Body of pancreas (tissue), 4 donors: ENCODE results near the gene CTBP1.

ENCODE experiments used
- POLR2A ChIP-seq, 3 donors: fragments of 450-650 bp; IDR thresholded peaks; one replicate each; pipeline ENCODE4 v1.6.1; 2016; ENCODE audit warnings: antibody characterized with exemption in 3 of 3, mild to moderate bottlenecking in 2 of 3
- TF ChIP-seq, protein P1 (sequence below), 7 experiments: fragments of 450-650 bp in 4 of 7; fragments of 200-600 bp in 3 of 7; sonication (generic) in 3 of 7; IDR thresholded peaks; one replicate each; pipeline ENCODE4 v1.5.1; 2016 to 2019; ENCODE audit warnings: antibody characterized with exemption in 7 of 7

DNA sequence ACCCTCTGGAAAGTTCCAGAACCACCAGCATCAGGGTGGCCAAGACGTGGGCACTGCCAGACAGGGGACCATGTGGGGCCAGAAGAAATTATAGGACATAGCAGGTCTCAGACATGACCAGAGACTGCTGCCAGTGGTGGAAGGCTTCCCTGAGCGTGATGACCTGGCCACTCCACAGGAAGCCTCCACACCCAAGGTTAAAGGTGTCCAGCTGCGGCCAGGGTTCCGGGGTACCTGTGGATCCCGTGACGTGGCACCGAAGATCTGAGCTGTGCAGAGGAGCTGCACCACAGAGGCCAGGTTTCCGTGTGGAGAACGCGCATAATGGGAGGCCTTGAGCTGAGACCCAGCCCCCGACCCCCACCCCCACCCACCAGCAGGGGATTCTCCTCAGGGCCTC, 16.4 kb upstream of the CTBP1 start:
- TF ChIP-seq, protein P1, sequence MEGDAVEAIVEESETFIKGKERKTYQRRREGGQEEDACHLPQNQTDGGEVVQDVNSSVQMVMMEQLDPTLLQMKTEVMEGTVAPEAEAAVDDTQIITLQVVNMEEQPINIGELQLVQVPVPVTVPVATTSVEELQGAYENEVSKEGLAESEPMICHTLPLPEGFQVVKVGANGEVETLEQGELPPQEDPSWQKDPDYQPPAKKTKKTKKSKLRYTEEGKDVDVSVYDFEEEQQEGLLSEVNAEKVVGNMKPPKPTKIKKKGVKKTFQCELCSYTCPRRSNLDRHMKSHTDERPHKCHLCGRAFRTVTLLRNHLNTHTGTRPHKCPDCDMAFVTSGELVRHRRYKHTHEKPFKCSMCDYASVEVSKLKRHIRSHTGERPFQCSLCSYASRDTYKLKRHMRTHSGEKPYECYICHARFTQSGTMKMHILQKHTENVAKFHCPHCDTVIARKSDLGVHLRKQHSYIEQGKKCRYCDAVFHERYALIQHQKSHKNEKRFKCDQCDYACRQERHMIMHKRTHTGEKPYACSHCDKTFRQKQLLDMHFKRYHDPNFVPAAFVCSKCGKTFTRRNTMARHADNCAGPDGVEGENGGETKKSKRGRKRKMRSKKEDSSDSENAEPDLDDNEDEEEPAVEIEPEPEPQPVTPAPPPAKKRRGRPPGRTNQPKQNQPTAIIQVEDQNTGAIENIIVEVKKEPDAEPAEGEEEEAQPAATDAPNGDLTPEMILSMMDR (IDR thresholded peaks at IDR 0.05): no peak
- TF ChIP-seq POLR2A (IDR thresholded peaks at IDR 0.05): no peak
